ENCODE results near the gene EEFSEC.

EEFSEC gene

DNA sequence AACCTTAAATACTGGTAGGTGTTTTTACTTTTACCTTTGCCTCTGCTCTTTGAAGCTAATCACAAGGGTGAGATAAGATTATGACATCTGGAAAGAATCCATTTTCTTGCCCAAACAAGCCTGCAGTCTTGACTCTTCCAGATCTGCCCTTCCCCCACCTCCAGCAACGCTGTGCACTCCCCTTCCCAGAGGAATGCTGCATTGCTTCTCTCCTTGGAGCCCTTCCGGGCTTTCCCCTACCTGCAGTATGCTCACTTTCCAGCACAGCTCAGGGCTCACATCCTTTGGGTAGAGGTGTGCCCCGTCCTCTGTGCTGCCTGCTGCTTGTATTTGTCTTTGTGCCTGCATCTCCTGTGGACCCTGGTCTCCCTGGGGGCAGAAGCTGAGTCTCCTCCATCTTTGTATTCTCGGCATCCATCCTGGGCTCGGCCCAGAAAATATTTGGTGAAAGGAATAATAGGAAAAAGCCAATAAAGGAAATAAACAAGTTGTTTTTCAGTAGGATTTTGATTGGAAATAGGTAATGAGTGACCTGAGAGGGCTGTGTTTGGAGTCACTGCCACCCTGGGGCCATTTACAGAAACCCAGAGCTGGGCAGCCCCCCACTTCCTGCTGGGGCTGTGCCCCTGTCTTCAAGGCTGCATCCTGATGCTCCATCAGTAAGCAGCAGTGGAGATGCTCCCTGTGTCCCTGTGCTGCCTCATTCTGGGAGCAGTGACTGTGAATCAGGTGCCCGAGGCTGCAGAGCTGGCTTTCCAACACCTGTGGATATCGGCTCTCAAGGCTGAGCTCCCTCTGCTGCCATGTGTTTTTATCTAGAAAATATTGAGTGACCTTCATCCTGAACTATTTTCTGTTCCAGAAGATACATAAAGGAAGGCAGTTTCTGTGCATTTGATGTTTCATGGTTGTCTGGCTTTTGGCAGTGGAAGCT, 117.5 kb downstream of the EEFSEC start:
- Histone ChIP-seq H3K9ac (ENCODE audit: low read length) (no peak overlapping the region), H3K4me1 (ENCODE audit: insufficient read depth, low read length) (no peaks in the 10 kb centered on the region), H3K9me3 (ENCODE audit: low read length) (no peaks in the 10 kb centered on the region), H3K27ac (ENCODE audit: low read depth, low read length) (no peak overlapping the region), H3K27me3 (ENCODE audit: control insufficient read depth in 1 of 2, insufficient read depth in 2 of 2, low read length in 2 of 2) (no peaks in the 10 kb centered on the region), H3K4me3 (ENCODE audit: low read depth in 1 of 2, low read length in 2 of 2) (no peak overlapping the region), H3K36me3 (ENCODE audit: insufficient read depth, low read length) (no peaks in the 10 kb centered on the region)

DNA sequence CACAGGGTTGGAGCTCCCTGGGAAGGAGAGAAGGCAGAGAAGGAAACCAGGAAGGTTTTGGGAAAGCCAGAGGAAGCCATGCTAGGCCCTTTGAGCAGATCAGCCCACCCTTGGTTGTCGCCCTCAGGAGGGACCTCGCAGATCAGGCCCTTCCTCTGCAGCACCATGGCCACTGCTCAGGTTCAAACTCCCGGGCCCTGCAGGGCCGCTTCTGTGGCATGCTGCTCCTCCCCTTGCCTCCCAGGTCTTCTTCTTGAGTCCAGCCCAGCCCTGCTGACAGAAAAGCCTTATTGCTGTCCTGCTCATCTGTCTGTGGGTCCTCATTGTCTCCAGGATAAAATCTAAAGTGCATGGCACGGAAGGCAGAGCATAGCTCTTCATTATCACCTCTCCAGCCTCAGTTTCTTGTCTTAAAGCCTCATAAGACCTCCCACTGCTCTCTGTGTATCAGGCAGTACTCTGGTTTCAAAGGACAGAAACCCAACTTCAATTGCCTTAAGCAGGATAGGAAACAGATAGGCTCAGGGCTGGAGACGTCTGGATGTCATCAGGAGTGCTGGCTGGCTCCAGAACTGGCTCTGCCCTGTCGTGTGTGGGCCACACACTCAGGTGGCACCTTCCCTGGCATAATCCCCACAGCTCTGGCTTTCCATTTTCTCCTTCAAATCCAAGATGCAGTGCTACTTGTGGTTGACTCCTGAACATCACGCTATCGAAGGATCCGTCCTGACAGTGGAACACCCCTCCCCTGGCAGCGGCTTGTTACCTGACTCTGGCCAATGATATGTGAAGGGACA, 118.5 kb downstream of the EEFSEC start:
- Histone ChIP-seq H3K27me3 (ENCODE audit: control insufficient read depth in 1 of 2, insufficient read depth in 2 of 2, low read length in 2 of 2) (no peaks in the 10 kb centered on the region), H3K4me3 (ENCODE audit: low read depth in 1 of 2, low read length in 2 of 2) (no peak overlapping the region), H3K9me3 (ENCODE audit: low read length) (no peaks in the 10 kb centered on the region), H3K27ac (ENCODE audit: low read depth, low read length) (no peak overlapping the region), H3K9ac (ENCODE audit: low read length) (no peak overlapping the region), H3K36me3 (ENCODE audit: insufficient read depth, low read length) (no peaks in the 10 kb centered on the region), H3K4me1 (ENCODE audit: insufficient read depth, low read length) (no peaks in the 10 kb centered on the region)

DNA sequence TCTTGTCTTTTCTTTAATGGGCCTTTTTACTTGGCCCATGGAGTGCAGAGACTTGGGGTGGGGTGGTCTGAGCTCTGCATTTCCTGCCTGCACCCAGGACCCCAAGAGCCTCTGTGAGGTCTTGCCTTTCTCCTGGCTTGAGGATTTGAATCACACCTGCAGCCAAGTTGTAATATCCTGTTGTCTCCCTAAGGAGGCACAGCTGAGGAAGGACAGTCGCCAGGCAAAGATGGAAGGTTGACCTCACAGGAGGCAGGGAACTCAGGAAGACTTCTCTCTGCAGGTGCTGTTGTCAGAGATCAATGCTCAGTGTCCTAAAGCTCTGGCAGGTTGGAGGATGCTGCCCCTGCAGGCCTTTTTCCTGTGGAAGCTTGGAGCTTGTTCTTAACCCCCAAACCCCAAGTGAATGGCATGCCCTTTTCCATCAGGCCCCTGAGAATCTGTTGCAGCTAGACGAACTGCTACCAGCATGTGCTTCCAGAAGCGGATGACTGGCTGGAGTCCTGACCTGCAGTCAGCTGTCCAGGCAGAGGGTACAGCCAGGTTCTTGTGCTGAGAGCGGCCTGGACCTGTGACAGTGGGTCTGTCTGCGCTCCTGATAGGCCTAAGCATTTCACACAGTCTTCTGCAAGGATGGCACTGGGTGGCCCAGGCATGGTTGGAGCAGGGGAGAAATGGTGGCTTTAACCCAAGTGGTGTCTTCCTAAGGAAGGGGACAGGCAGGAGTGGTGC, 120.0 kb downstream of the EEFSEC start:
- Histone ChIP-seq H3K9me3 (ENCODE audit: low read length) (no peaks in the 10 kb centered on the region), H3K9ac (ENCODE audit: low read length) (no peak overlapping the region), H3K27me3 (ENCODE audit: control insufficient read depth in 1 of 2, insufficient read depth in 2 of 2, low read length in 2 of 2) (no peaks in the 10 kb centered on the region), H3K4me3 (ENCODE audit: low read depth in 1 of 2, low read length in 2 of 2) (no peak overlapping the region), H3K4me1 (ENCODE audit: insufficient read depth, low read length) (peaks cover 4% of the 10 kb centered on the region), H3K36me3 (ENCODE audit: insufficient read depth, low read length) (no peaks in the 10 kb centered on the region), H3K27ac (ENCODE audit: low read depth, low read length) (no peak overlapping the region)

DNA sequence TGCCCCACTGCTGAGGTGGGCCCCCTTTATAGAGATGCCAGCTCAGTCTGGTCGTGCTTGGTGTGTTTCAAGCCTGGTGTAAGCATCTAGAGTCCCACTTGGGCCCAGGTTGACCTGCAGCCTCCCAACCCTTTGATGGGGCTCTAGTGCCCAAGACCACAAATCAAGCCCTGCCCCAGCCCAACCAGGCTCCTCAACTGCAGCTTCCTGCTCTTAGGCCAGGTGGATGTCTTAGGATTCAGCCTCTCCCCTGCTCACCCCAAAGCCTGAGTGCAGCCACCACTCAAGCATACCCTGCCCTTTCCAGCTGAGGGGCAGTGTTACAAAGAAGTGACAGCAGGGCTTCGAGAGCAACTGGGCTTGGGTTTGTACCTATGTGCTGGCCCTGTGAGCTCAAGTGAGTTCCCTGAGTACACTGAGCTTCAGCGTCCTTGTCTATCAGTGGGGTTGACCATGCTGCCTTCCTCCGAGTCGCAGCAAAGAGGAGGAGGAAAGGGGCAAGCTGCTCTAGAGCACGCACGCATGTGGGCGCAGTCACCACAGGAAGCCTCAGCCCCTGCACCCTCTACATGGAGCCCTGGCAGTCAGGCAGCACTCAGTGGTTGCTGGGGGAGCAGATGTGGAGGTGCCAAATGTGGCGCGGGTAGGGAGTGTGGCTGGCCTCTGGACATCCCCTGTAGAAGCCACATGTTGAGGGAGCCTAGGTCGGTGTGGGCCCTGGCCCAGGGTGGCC, 120.7 kb downstream of the EEFSEC start:
- peaks cover 12% of the 10 kb centered on the region for H3K4me1 ChIP-seq (ENCODE audit: insufficient read depth, low read length)
- no peak overlapping the region for H3K4me3 ChIP-seq (ENCODE audit: low read depth in 1 of 2, low read length in 2 of 2)
- H3K9ac ChIP-seq (ENCODE audit: low read length) = no peak overlapping the region
- H3K27ac ChIP-seq (ENCODE audit: low read depth, low read length) = no peak overlapping the region
- H3K36me3 ChIP-seq (ENCODE audit: insufficient read depth, low read length) = no peaks in the 10 kb centered on the region
- H3K27me3 ChIP-seq (ENCODE audit: control insufficient read depth in 1 of 2, insufficient read depth in 2 of 2, low read length in 2 of 2) = no peaks in the 10 kb centered on the region
- no peaks in the 10 kb centered on the region for H3K9me3 ChIP-seq (ENCODE audit: low read length)

DNA sequence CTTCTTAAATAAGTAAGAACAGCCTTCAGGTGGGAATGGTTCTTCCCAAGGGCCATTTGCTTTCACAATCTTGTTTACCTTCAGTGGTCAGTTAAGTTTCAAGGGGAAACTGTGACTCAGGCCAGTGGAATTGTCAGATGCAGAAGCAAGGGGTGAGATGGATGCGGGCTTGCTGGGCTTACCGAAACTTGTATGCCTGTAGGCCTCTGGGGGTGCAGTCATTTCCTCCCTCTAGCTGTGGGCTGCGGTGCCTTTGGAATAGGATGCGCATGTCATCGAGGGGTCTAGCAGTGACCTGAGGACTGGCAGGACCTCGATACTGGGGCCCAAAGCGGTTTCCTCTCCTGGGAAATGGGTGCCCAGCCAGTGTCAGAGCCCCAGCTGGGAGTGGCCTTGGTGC, 121.6 kb downstream of the EEFSEC start:
- no peaks in the 10 kb centered on the region for H3K36me3 ChIP-seq (ENCODE audit: insufficient read depth, low read length)
- H3K27ac ChIP-seq (ENCODE audit: low read depth, low read length) = no peak overlapping the region
- H3K9ac ChIP-seq (ENCODE audit: low read length) = no peak overlapping the region
- H3K27me3 ChIP-seq (ENCODE audit: control insufficient read depth in 1 of 2, insufficient read depth in 2 of 2, low read length in 2 of 2) = no peaks in the 10 kb centered on the region
- no peak overlapping the region for H3K4me3 ChIP-seq (ENCODE audit: low read depth in 1 of 2, low read length in 2 of 2)
- peaks cover 17% of the 10 kb centered on the region for H3K4me1 ChIP-seq (ENCODE audit: insufficient read depth, low read length)
- H3K9me3 ChIP-seq (ENCODE audit: low read length) = no peaks in the 10 kb centered on the region

DNA sequence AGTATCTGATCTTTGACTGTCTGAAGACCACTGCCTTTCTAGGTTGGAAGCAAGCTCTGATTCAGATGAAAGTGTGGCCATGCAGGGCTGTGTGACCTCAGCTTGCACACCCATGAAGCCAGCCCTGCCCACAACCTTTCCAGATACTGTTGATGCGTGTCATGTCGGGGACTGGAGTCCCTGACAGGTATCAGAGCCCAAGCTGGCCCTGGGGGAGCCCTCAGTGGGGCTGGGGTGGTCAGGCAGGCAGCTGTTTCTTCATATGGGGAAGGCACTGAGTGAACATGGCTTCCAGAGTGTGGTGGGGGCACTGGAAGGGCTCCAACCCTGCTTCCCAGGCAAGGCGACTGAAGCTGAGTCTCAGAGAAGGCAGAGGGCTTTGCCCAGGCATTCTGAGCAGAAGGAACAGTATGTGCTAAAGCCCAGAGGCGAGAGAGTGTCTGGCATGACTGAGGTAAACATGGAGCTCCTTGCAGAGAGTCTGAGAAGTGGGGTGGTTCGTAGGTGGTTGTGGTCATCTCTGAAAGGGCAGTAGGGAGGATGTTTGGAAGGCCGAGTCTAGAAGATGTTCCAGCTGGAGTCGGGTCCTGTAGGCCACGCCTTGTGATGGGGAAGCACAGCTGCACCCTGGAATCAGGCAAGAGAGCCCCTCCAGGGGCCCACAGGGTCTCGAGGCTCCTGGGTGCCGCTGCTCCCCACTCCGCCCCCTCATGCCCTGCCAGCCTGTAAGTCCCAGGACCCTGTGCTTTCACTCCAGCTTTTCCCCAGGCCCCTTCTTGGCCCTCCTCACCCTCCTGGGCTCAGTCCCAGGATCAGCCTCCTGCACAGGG, 122.2 kb downstream of the EEFSEC start:
- Histone ChIP-seq H3K27me3 (ENCODE audit: control insufficient read depth in 1 of 2, insufficient read depth in 2 of 2, low read length in 2 of 2) (no peaks in the 10 kb centered on the region), H3K4me3 (ENCODE audit: low read depth in 1 of 2, low read length in 2 of 2) (no peak overlapping the region), H3K9ac (ENCODE audit: low read length) (no peak overlapping the region), H3K4me1 (ENCODE audit: insufficient read depth, low read length) (peaks cover 19% of the 10 kb centered on the region), H3K9me3 (ENCODE audit: low read length) (no peaks in the 10 kb centered on the region), H3K27ac (ENCODE audit: low read depth, low read length) (no peak overlapping the region), H3K36me3 (ENCODE audit: insufficient read depth, low read length) (no peaks in the 10 kb centered on the region)

DNA sequence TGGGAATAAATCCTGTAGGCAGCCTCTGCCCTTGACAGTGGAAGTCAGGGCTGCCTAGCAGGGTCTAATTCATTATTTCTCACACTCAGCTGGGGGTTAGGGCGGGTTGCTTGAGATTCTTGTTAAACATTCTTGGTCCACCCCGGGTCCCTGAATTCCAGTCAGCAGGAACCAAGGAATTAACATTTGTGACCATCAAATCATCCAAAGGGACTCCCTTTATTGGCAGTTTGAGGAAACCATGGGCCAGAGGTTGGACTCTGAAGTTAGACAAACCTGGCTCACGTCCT, 122.8 kb downstream of the EEFSEC start:
- Histone ChIP-seq H3K36me3 (ENCODE audit: insufficient read depth, low read length) (no peaks in the 10 kb centered on the region), H3K27me3 (ENCODE audit: control insufficient read depth in 1 of 2, insufficient read depth in 2 of 2, low read length in 2 of 2) (no peaks in the 10 kb centered on the region), H3K9ac (ENCODE audit: low read length) (no peak overlapping the region), H3K4me3 (ENCODE audit: low read depth in 1 of 2, low read length in 2 of 2) (no peak overlapping the region), H3K27ac (ENCODE audit: low read depth, low read length) (no peak overlapping the region), H3K4me1 (ENCODE audit: insufficient read depth, low read length) (peaks cover 24% of the 10 kb centered on the region), H3K9me3 (ENCODE audit: low read length) (no peaks in the 10 kb centered on the region)

DNA sequence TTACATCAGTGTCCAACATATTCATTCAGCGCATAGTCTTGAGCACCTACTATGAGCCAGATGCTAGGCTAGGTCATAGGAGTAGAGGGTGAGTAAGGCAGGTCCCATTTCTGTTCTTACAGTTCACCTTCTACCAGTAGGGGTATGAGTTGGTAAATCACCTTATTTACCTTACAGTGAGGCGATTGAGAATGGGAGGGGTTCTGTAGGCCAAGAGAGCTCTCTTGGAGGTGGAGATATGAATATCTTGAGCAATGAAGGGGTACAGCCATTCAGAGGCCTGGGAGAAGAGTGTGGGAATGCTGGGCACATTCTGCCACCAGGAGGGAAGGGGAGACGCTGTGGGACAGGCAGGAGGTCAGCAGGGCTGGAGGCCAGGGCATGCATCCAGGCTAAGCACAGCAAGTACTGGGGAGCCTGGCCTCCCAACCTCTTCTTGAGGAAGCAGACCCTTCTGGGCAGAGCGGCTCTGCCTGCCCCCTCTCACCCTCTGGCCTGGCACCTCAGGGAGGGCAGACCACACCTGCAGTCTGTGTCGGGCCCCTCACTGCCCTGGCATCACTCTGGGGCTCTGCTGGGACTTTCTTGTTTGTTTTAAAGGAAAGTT, 123.4 kb downstream of the EEFSEC start:
- Histone ChIP-seq H3K4me1 (ENCODE audit: insufficient read depth, low read length) (peaks cover 28% of the 10 kb centered on the region), H3K9me3 (ENCODE audit: low read length) (no peaks in the 10 kb centered on the region), H3K27ac (ENCODE audit: low read depth, low read length) (no peak overlapping the region), H3K4me3 (ENCODE audit: low read depth in 1 of 2, low read length in 2 of 2) (no peak overlapping the region), H3K36me3 (ENCODE audit: insufficient read depth, low read length) (no peaks in the 10 kb centered on the region), H3K9ac (ENCODE audit: low read length) (no peak overlapping the region), H3K27me3 (ENCODE audit: control insufficient read depth in 1 of 2, insufficient read depth in 2 of 2, low read length in 2 of 2) (no peaks in the 10 kb centered on the region)

DNA sequence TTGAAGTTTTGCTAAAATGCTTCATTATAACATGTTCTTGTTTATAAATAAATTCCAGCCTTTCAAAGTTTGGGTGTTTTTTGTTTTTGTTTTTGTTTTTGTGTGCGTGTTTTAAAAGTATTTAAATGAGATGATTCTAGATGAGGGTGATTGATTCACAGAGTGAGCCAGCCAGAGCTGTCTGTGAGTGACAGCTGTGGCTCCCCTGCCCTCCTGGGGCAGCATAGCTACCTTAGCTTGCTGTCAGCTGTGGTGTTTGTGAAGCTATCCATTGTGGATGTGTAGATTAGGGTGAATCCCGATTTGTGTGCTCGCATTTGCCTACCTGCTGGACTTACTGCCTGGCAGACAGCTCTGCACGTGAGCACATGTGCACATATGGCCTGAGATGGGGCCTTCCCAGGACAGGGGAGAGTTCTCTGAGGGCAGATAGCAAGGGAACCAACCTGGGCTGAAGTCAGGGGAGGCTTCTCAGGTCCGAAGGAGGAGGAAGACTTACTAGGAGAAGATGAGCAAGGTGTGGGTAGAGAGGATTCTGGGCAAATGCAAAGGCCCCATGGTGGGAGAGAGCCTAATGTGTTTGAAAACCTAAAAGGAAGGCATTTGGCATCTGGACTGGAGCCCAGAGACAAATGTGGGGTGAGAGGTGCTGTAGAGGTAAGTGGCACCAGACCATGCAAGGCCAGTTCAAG, 124.2 kb downstream of the EEFSEC start:
- Histone ChIP-seq H3K4me1 (ENCODE audit: insufficient read depth, low read length) (peaks cover 37% of the 10 kb centered on the region), H3K4me3 (ENCODE audit: low read depth in 1 of 2, low read length in 2 of 2) (no peak overlapping the region), H3K9ac (ENCODE audit: low read length) (no peak overlapping the region), H3K27me3 (ENCODE audit: control insufficient read depth in 1 of 2, insufficient read depth in 2 of 2, low read length in 2 of 2) (no peaks in the 10 kb centered on the region), H3K9me3 (ENCODE audit: low read length) (no peaks in the 10 kb centered on the region), H3K27ac (ENCODE audit: low read depth, low read length) (no peak overlapping the region), H3K36me3 (ENCODE audit: insufficient read depth, low read length) (no peaks in the 10 kb centered on the region)

DNA sequence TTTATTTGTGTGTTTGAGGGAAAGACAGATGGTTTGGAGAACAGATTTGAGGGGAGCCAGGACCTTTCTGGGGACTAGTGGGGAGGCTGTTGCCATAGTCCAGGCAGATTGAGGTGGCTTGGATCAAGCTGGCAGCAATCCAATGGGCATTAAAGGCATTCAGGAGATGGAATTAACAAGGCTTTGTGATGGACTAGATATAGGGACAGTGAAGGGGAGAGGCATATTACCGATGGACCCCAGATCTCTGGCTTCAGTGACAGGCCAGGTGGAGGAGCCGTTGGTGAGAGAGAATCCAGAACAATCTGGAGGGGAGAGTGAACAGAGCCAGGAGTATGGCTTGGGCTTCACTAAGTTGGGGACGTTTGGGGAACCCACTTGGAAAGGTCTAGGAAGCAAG, 124.8 kb downstream of the EEFSEC start:
- H3K9me3 ChIP-seq (ENCODE audit: low read length) = no peaks in the 10 kb centered on the region
- H3K27ac ChIP-seq (ENCODE audit: low read depth, low read length) = no peak overlapping the region
- no peaks in the 10 kb centered on the region for H3K27me3 ChIP-seq (ENCODE audit: control insufficient read depth in 1 of 2, insufficient read depth in 2 of 2, low read length in 2 of 2)
- H3K36me3 ChIP-seq (ENCODE audit: insufficient read depth, low read length) = no peaks in the 10 kb centered on the region
- peaks cover 43% of the 10 kb centered on the region for H3K4me1 ChIP-seq (ENCODE audit: insufficient read depth, low read length)
- H3K9ac ChIP-seq (ENCODE audit: low read length) = no peak overlapping the region
- no peak overlapping the region for H3K4me3 ChIP-seq (ENCODE audit: low read depth in 1 of 2, low read length in 2 of 2)

Measured in muscle layer of colon (tissue), 2 donors.